ENCODE results near the gene ENTPD2. TPM values are rescaled to one million over a fixed set of nuclear protein-coding genes. Genes with fewer than 3 reads are reported as not detected.

Gene ENTPD2
- total and polyA plus RNA-seq, 2 donors (not counting 3 experiments of a cell fraction or from before 2014, with no cell fraction given): not detected

DNA sequence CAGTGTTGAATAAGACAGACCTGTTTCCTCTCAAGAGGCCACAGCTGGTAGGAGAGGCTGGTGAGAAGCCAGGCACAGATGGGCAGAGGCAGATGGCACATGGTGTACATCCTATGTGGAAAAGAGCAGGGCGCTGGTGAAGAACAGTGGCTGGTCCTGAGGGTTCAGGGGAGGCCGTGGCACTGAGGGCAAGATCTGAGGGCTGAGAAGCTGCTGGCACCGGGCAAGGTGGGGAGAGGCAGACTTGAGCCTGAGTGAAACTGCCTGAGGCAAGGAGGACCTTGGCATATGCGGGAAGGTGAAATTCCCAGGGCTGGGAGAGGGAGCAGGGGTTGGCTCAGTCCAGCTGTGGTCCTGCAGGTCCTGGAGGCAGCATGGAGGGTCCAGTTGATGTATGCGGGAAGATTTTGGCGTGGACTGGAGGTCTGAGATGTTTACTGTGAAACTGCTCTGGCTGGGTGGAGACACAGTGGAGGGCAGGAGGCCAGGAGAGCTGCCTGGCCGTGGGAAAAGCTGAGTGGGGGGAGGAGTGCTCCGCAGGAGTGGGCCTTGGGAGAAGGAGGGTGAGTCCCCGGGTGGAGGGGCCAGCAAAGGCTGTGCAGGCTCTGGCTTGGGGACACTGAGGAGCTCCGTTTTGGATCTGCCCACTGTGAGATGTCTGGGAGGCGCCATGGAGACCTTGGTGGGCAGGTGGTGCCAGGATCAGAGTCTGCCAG lies 35.5 kb upstream of the ENTPD2 start:
- ChIA-PET POLR2A (no interaction called here), CTCF (interaction anchor here (0.6 to 1.6 kb wide), 2 partner anchors 18 to 19 kb away, joined by 3 to 5 read pairs; partner anchors contain the start of gene SAPCD2)
- Histone ChIP-seq H3K9me3 (replicated peaks; ENCODE audit: control insufficient read depth, insufficient read depth, low read length) (no peaks in the 10 kb centered on the region), H3K9ac (replicated peaks; ENCODE audit: extremely low read depth, insufficient read depth, low read length) (no peak overlapping the region), H4K20me1 (replicated peaks; ENCODE audit: control insufficient read depth, extremely low read depth, insufficient read depth, low read length) (no peaks in the 10 kb centered on the region), H3K27me3 (ENCODE audit: control insufficient read depth in 2 of 2, insufficient read depth in 2 of 2, low read length in 2 of 2) (no peaks in the 10 kb centered on the region), H3K9me1 (replicated peaks; ENCODE audit: control insufficient read depth, extremely low read depth, insufficient read depth, low read length) (no peaks in the 10 kb centered on the region), H3K4me3 (replicated peaks in 1 of 3; ENCODE audit: insufficient read depth in 1 of 3, low read depth in 1 of 3, low read length in 3 of 3) (no peak overlapping the region), H3K4me2 (ENCODE audit: insufficient read depth, low read length) (no peak overlapping the region), H3K27ac (ENCODE audit: insufficient read depth, low read depth, low read length) (no peak overlapping the region), H2AFZ (ENCODE audit: low read depth, low read length) (no peak overlapping the region), H3K79me2 (ENCODE audit: control insufficient read depth, insufficient read depth, low read length) (no peaks in the 10 kb centered on the region), H3K4me1 (ENCODE audit: control insufficient read depth, extremely low read depth, insufficient read depth, low read length) (peaks cover 16% of the 10 kb centered on the region), H3K36me3 (ENCODE audit: control insufficient read depth in 2 of 2, extremely low read depth in 1 of 2, insufficient read depth in 2 of 2, low read length in 2 of 2) (peaks cover 0 to 8% of the 10 kb centered on the region in 2 experiments)
- intact Hi-C loops (cut with micrococcal nuclease): no loop called here
- no TSS peak for BruUV-seq (replicated peaks)
- dilution Hi-C loops (cut with MboI; ENCODE audit: extremely low pct_ligation_motif_present, low sequenced_read_pairs): no loop called here
- DNase-seq (ENCODE audit: low read depth, low spot score) (no peak), FAIRE-seq (no peak)
- no peak for TF ChIP-seq POLR2A (IDR thresholded peaks at IDR 0.05; ENCODE audit: low read depth, low read length)
- no peak for TF ChIP-seq MYC (IDR thresholded peaks at IDR 0.05; ENCODE audit: low read depth, low read length)
- TF ChIP-seq JUN (IDR thresholded peaks at IDR 0.05; ENCODE audit: borderline replicate concordance, insufficient read depth, insufficient read length, low read depth): no peak
- TF ChIP-seq EZH2 (IDR thresholded peaks at IDR 0.05; ENCODE audit: borderline replicate concordance, low read depth, low read length, severe bottlenecking): no peak

DNA sequence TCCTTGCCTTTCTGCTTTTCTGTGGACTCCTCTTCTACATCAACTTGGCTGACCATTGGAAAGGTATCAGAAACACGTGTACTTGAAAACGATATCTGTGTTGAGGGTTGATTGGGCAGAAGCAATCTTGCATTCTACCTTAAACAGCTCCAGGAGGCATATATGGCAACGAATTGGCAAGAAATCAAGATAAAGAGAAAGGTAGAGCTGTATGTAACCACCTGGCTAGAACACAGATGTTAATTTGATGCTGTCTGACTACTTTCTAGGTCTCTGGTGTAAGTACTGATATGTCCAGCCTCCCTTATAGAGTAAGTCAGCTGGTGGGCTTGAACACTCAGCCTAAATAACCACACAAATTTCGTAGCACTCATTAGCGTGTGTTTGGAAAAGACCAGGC lies 34.3 kb upstream of the ENTPD2 start:
- ChIA-PET CTCF (interaction anchor here (1.4 to 1.6 kb wide), 2 partner anchors 19 to 139 kb away, joined by 3 read pairs; partner anchors contain the start of gene RNF224), POLR2A (no interaction called here)
- no peak for FAIRE-seq
- Histone ChIP-seq H3K4me2 (ENCODE audit: insufficient read depth, low read length) (peak overlapping the region; percentile 90), H3K36me3 (ENCODE audit: control insufficient read depth in 2 of 2, extremely low read depth in 1 of 2, insufficient read depth in 2 of 2, low read length in 2 of 2) (peaks cover 0 to 8% of the 10 kb centered on the region in 2 experiments), H3K4me1 (ENCODE audit: control insufficient read depth, extremely low read depth, insufficient read depth, low read length) (peaks cover 25% of the 10 kb centered on the region), H3K27me3 (ENCODE audit: control insufficient read depth in 2 of 2, insufficient read depth in 2 of 2, low read length in 2 of 2) (no peaks in the 10 kb centered on the region), H4K20me1 (replicated peaks; ENCODE audit: control insufficient read depth, extremely low read depth, insufficient read depth, low read length) (no peaks in the 10 kb centered on the region), H3K9ac (replicated peaks; ENCODE audit: extremely low read depth, insufficient read depth, low read length) (no peak overlapping the region), H3K9me1 (replicated peaks; ENCODE audit: control insufficient read depth, extremely low read depth, insufficient read depth, low read length) (no peaks in the 10 kb centered on the region), H3K79me2 (ENCODE audit: control insufficient read depth, insufficient read depth, low read length) (no peaks in the 10 kb centered on the region), H3K9me3 (replicated peaks; ENCODE audit: control insufficient read depth, insufficient read depth, low read length) (no peaks in the 10 kb centered on the region), H2AFZ (ENCODE audit: low read depth, low read length) (no peak overlapping the region), H3K4me3 (replicated peaks in 1 of 3; ENCODE audit: insufficient read depth in 1 of 3, low read depth in 1 of 3, low read length in 3 of 3) (no peak overlapping the region), H3K27ac (ENCODE audit: insufficient read depth, low read depth, low read length) (no peak overlapping the region)
- TF ChIP-seq POLR2AphosphoS5 (IDR thresholded peaks at IDR 0.05; ENCODE audit: insufficient read depth, low read depth, low read length): no peak
- intact Hi-C loops (cut with micrococcal nuclease): no loop called here
- dilution Hi-C loops (cut with MboI; ENCODE audit: extremely low pct_ligation_motif_present, low sequenced_read_pairs): no loop called here
- no TSS peak for BruUV-seq (replicated peaks)
- DNase-seq (ENCODE audit: low read depth, low spot score): no peak
